Measurements from ENCODE around the gene FBN3. TPM values are rescaled to one million over a fixed set of nuclear protein-coding genes. Genes with fewer than 3 reads are reported as not detected.

The FBN3 gene
- polyA plus RNA-seq, 1 of the 3 experiments (the other 2 are of a cell fraction), result not detected

GRCh38 chr19:8135946-8136618 is 13.3 kb downstream of the FBN3 start:
- no peak overlapping the region for H2AFZ ChIP-seq (ENCODE audit: low read depth)
- no peak overlapping the region for H3K9ac ChIP-seq
- H3K4me2 ChIP-seq, result no peak overlapping the region
- no peaks in the 10 kb centered on the region for H3F3A ChIP-seq (replicated peaks; ENCODE audit: insufficient read depth)
- peaks cover 12% of the 10 kb centered on the region for H3K27me3 ChIP-seq (ENCODE audit: insufficient read depth)
- no peaks in the 10 kb centered on the region for H4K20me1 ChIP-seq (ENCODE audit: insufficient read depth)
- no peaks in the 10 kb centered on the region for H3K9me3 ChIP-seq
- DNase-seq, result no peak
- H3K4me1 ChIP-seq (ENCODE audit: control insufficient read depth in 1 of 2, insufficient read depth in 2 of 2, low read depth in 1 of 2, low read length in 1 of 2), result peaks cover 0 to 7% of the 10 kb centered on the region in 2 experiments; a peak in 1 of 4 replicates
- no peaks in the 10 kb centered on the region for H3K79me2 ChIP-seq (ENCODE audit: insufficient read depth)
- 75% methylated on average over 14 of the region's 32 CpGs for WGBS (ENCODE audit: low lambda C conversion rate)
- CTCF ChIA-PET, result no interaction called here
- H3K9me2 ChIP-seq, result no peaks in the 10 kb centered on the region
- POLR2A ChIA-PET, result no interaction called here
- no peaks in the 10 kb centered on the region for H3K36me3 ChIP-seq (replicated peaks in 1 of 2; ENCODE audit: control insufficient read depth in 1 of 2, insufficient read depth in 2 of 2, low read length in 1 of 2)
- no peak for TF ChIP-seq PBX3 (IDR thresholded peaks at IDR 0.05)
- TF ChIP-seq FOXM1 (IDR thresholded peaks at IDR 0.05; ENCODE audit: low read depth), result no peak
- TF ChIP-seq CTCF (IDR thresholded peaks at IDR 0.05), result no peak
- TF ChIP-seq GATA2 (CRISPR knock-in tag; IDR thresholded peaks at IDR 0.05), result no peak
- TF ChIP-seq NFIC (IDR thresholded peaks at IDR 0.05; ENCODE audit: borderline replicate concordance), result no peak
- TF ChIP-seq RCOR1 (IDR thresholded peaks at IDR 0.05; ENCODE audit: low read length), result no peak
- no peak for TF ChIP-seq TEAD4 (IDR thresholded peaks at IDR 0.05; ENCODE audit: borderline replicate concordance, insufficient read depth)
- no peak for TF ChIP-seq EZH2phosphoT487 (IDR thresholded peaks at IDR 0.05; ENCODE audit: borderline replicate concordance, low read depth)
- TF ChIP-seq, protein P1, sequence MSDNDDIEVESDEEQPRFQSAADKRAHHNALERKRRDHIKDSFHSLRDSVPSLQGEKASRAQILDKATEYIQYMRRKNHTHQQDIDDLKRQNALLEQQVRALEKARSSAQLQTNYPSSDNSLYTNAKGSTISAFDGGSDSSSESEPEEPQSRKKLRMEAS (IDR thresholded peaks at IDR 0.05; ENCODE audit: low read depth), result no peak
- no peak for TF ChIP-seq TAF1 (IDR thresholded peaks at IDR 0.05; ENCODE audit: borderline replicate concordance, low read depth, low read length)
- TF ChIP-seq MXI1 (IDR thresholded peaks at IDR 0.05; ENCODE audit: low read depth, low read length), result no peak
- TF ChIP-seq MEF2A (IDR thresholded peaks at IDR 0.05; ENCODE audit: borderline replicate concordance, low read depth), result no peak
- TF ChIP-seq EP300 (IDR thresholded peaks at IDR 0.05; ENCODE audit: borderline replicate concordance in 1 of 2, low read depth in 1 of 2, low read length in 1 of 2), result no peak
- no peak for TF ChIP-seq NRF1 (IDR thresholded peaks at IDR 0.05; ENCODE audit: low read depth, low read length)
- H3K4me3 ChIP-seq (ENCODE audit: low read depth in 2 of 2, low read length in 1 of 2), result no peak overlapping the region
- no peak overlapping the region for H3K27ac ChIP-seq (ENCODE audit: low read depth in 2 of 2, low read length in 1 of 2)
